ENCODE data around the gene NUMA1. TPM values are rescaled to one million over a fixed set of nuclear protein-coding genes. Genes with fewer than 3 reads are reported as not detected.

The NUMA1 gene
- polyA plus RNA-seq, 3 donors, result 79.0 to 132 (median 90.3) TPM

DNA sequence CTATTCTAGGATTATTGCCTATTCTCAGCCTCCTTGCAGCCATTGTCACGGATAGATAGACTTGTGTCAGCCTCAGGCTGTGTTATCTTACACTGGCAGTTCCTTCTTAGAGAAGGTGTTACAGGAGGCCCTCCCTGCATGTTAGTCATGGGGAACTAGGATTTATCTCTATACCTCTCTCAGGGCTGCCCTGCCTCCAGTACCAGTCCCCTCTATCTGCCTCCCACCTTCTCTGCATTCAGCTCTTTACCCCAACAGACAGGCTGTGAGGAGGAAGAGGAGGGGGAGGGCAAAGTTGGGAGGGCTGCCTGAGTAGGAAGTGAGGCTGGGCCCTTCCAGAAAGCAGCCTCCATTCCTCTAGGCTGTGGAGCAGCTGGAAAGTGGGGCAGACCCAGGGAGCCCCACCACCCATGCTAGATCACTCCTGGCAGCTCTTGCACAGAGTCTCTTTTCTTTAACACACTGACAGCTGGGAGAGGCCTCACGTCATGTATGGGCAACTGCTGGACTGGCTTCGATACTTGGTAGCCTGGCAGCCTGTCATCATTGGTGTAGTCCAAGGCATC, 84.5 kb downstream of the NUMA1 start:
- no peak overlapping the region for H3K27ac ChIP-seq (ENCODE audit: low read depth, low read length)
- WGBS, 3 donors, result 88 to 95% (median 94%) methylated on average over 3 of the region's 3 CpGs

DNA sequence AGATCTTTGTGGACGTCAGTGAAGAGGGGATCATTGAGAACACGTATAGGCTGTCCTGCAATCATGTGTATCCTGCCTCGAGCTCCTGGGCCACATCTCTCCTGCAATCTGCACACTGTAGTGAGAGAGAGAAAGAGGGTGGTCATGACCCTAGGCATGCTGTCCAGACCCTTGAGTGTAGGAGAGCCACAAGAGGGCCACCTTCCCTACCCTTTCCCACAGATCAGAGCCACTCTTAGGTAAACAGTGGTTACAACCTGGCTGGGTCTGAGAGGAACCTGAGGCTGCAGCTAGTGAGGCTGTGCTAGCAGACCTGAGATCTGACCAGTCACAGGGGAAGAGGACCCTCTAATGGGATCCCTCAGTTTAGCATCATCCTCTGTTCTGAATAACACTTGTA, 85.6 kb downstream of the NUMA1 start:
- WGBS, 3 donors, result 70 to 91% (median 88%) methylated on average over 3 of the region's 3 CpGs
- H3K27ac ChIP-seq (ENCODE audit: low read depth, low read length), result no peak overlapping the region

DNA sequence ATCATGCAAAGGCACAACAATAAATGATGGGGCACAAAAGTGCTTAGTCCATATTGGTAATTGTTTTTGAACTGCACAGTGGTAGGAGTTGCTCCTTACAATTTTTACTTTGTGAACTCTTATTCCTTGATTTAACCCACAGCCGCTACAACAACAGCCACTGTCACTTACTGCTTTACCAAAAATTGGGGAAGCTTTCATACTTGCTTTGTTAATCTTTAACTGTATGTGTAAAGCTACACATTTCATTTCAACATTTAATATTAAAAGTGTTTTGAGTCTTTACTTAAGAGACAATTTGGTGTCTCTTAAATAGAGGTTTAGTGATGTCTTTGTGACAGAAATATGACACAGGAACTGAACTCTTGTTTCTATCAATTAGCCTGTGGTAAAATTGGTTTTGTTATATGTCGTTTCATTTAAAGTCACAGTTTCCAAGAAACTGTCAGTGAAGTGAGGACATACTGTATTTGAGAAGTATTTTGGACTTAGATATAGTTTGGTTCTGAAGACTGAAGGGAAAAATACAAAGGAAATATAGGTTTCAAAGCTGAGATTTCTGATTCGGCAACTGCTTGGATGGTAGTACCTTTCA, 88.1 kb downstream of the NUMA1 start:
- WGBS, 3 donors, result 81 to 85% (median 82%) methylated on average over 3 of the region's 3 CpGs
- H3K27ac ChIP-seq (ENCODE audit: low read depth, low read length), result no peak overlapping the region

DNA sequence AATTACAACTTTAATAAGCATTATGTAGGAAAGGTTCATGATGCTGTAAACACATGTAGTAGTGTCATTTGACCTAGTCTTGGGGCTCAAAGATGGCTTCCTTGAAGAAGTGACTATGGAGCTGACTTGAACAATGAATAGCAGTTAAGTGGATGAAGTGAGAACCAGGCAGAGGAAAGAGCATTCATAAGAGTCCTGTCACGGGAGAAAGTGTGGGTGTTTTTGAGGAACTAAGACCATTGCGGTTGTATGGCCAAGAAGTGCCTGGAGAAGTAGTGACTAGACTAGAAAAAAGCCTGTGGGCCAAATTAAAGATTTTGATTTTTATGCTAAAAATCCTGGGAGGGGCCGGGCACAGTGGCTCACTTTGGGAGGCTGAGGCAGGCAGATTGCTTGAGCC, 88.8 kb downstream of the NUMA1 start:
- WGBS, 3 donors, result 72 to 90% (median 80%) methylated on average over 3 of the region's 3 CpGs
- H3K27ac ChIP-seq (ENCODE audit: low read depth, low read length), result no peak overlapping the region

DNA sequence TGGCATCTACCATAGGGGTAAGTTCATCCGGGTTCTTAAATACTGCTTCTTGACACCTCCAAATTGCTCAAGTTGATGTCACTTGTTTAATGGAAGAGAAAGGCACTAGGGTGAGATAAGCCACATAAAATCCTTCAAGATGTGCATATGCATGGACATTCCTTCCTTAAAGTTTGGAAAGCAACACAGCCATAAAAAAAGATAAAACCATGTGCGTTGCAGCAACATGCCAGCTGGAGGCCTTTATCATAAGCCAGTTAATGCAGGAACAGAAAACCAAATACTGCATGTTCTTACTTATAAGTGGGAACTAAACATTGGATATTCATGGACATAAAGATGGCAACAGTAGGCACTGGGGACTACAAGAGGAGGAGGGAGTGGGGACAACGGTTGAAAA, 89.6 kb downstream of the NUMA1 start:
- no peak overlapping the region for H3K27ac ChIP-seq (ENCODE audit: low read depth, low read length)
- WGBS, 3 donors, result 58 to 63% (median 63%) methylated on average over 3 of the region's 3 CpGs

DNA sequence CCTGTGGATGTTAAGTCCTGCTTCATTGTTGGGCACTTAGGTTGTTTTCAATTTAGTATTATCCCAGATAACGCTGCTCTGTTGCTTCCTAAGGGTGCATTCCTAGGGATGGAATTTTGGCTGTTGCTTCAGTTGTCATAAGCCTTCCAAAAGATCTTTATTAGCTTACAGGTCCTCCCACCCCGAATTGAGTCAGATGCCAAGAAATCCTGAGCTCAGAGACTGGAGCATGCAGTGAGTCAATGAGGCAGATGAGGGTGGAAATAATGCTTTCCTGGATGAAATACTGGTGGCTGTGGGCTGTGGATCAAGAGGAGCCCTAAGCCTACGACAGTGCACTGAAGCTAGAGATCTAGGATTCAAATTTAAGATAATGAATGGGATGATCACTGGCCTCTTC, 92.3 kb downstream of the NUMA1 start:
- WGBS, 3 donors, result 59 to 76% (median 61%) methylated on average over 3 of the region's 3 CpGs
- H3K27ac ChIP-seq (ENCODE audit: low read depth, low read length), result no peak overlapping the region

DNA sequence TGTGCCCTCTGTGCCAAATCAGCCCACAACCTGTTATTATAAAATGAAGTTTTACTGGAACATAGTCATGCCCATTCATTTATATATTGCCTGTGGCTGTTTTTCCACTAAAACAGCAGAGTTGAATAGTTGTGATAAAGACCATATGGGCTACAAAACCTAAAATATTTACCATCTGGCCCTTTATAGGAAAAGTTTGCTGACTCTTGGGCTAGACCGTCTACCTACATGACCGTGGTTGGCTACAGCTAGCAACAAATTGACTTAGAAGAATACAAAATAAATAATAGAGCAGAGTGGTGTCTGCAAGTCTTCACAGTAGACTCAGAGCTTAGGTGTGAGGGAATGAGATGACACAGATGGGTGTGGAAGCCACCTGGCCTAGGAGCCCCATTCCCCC, 92.8 kb downstream of the NUMA1 start:
- no peak overlapping the region for H3K27ac ChIP-seq (ENCODE audit: low read depth, low read length)
- 44 to 47% (median 46%) methylated on average over 2 of the region's 2 CpGs for WGBS, 3 donors

DNA sequence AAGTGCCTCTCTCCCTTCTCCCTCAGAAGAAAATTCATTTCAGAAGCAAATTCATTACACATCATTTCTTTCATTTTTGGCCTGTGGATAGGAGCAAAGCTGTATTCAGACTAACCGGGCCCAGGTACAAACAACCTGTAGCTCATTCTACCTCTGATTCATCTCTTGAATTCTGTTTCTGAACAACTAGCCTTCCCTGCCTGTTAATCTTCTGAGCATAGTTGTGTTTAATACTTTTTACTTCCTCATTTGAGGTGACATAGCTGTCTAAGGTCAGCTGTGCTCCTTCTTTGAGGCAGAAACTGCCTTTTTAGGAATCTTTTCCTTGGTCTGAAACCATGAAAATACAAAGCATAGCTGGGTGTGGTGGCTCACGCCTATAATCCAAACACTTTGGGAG, 94.2 kb downstream of the NUMA1 start:
- H3K27ac ChIP-seq (ENCODE audit: low read depth, low read length), result no peak overlapping the region
- WGBS, 3 donors, result 77 to 89% (median 79%) methylated on average over 2 of the region's 2 CpGs

DNA sequence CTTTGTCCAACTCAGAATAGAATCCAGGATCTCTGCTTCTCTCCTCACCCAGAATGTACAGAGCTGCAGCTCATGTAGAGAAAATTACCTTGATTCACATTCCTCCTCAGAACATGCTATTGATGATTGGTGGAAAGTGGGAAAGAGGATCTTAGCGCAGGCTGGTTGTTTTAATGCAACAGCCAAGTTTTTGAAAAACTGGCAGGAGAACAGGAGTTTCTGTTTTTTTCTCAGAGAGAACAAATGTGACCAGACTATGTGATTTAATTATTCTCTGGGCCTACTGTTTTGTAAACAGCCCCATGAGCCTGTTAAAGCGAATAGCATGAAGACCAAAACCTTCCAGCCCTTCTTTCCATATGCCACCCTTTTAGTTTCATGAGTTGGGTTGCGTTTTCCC, 100.7 kb downstream of the NUMA1 start:
- WGBS, 3 donors, result 87 to 94% (median 94%) methylated on average over 3 of the region's 3 CpGs
- H3K27ac ChIP-seq (ENCODE audit: low read depth, low read length), result no peak overlapping the region

DNA sequence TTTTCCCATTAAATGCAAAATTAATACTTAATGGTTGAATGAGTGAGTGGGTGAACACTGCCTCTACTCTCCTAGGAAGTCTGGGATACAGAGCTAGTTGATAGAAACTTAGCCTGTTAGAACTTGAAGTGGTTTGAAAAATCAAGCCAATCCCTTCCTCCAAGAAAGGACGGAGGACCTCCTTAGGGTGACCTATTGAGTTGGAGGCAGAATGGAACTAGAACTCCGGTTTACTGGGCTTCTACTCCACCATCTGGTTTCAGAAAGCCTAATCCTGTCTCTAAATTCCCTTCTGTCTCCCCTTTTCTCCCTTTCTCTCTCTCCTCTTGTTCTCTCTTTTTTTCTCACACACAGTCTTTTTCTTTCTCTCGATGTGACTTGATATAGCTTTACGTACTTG, 101.2 kb downstream of the NUMA1 start:
- 94 to 97% (median 94%) methylated on average over 4 of the region's 4 CpGs for WGBS, 3 donors
- no peak overlapping the region for H3K27ac ChIP-seq (ENCODE audit: low read depth, low read length)

DNA sequence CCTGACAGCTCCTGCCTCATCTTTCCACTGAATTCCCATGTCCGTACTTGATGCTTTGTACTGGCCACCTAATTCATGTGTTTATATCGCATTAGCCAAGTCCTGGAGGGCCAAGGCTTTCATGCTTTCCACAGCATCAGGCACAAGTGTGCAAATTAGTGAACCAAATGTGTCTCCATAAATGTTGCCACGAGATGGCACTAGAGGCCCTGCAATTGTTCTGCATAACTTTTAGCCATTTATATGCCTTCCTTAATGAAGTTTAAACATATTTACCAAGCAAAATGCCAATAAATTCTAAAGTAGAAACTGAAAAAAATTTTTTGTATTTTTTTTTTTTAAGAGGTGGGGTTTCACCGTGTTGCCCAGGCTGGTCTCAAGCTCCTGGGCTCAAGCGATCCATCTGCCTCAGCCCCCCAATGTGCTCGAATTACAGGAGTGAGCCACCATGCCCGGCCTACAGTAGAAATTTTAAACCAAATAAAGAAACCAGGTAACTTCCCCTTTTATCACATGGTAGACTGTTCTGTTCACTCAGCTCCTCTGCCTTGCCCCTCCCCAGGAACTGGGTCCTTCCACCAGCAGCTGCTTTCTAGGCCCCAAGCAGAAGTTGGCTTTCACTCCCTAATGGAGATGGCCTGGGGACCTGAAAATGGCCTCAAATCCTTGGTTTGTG, 102.5 kb downstream of the NUMA1 start:
- WGBS, 3 donors, result 46 to 53% (median 48%) methylated on average over 7 of the region's 7 CpGs
- H3K27ac ChIP-seq (ENCODE audit: low read depth, low read length), result no peak overlapping the region

DNA sequence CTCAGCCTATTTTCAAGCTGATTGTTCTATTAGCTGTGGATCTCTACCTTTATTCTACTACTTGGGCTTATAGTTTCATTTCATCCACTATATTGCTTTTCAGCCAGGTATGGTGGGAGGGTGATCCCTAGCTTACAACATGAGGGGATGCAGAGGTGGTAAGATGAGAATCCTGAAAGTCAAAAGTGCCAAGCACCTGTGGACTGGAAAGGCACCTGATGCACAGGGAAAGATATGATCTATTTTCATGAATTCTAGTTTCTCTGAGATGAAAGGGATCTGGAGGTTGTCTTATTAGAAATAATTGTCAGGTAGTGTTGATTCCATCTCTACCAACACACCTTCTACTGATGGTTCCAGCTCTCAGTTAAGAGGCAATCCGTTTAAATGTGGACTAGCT, 103.3 kb downstream of the NUMA1 start:
- no peak overlapping the region for H3K27ac ChIP-seq (ENCODE audit: low read depth, low read length)
- 56 to 81% (median 75%) methylated on average over 1 of the region's 1 CpG for WGBS, 3 donors

DNA sequence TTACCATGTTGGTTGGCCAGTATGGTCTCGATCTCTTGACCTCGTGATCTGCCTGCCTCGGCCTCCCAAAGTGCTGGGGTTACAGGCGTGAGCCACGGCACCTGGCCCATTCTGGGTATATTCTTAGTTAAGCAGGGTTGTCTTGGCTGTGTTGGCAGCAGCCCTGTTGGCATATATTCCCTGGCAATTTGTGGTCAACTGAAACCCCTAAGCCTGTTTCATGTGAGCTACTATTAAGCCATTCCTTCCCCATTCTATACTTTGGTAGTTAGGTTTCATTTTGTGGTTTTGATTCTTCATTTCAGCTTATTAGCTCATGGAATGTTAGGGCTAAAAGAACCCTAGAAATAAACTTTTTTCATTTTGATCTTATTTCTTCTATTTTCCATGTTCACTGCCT, 103.8 kb downstream of the NUMA1 start:
- H3K27ac ChIP-seq (ENCODE audit: low read depth, low read length), result no peak overlapping the region
- WGBS, 3 donors, result 82 to 90% (median 89%) methylated on average over 5 of the region's 5 CpGs

DNA sequence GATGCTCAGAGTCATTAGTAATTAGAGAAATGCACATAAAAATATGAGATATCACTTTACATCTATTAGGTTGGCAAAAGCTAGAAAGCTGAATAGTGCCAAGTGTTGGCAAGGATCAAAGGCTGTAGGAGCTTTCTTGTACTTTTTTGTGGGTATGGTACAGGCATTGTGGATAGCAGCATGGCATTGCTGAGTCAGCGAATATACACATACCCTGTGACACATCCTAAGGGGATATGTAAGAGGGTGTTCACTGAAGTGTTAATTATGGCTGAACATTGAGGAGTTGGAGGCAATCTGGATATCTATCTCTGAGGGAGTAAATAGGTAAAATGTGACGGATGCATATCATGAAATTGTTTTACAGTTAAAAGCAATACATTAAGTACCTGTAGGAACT, 108.7 kb downstream of the NUMA1 start:
- H3K27ac ChIP-seq (ENCODE audit: low read depth, low read length), result no peak overlapping the region
- 93 to 100% (median 97%) methylated on average over 2 of the region's 2 CpGs for WGBS, 3 donors

DNA sequence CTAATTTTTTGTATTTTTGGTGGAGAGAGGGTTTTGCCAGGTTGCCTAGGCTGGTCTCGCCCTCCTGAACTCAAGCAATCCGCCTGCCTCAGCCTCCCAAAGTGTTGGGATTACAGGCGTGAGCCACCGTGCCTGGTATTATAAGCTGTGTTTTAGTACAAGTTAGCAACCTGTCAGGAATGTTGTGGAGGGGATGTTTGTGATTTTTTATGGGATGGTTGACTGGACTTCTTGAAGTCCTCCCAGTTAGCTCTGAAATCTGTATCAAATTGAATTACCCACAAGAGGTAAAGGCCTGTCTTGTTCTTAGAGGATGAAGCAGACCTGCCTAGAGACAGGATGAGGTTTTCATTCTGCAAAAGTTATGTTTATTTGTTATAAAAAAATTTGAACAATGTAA, 115.7 kb downstream of the NUMA1 start:
- 89 to 94% (median 93%) methylated on average over 4 of the region's 4 CpGs for WGBS, 3 donors
- H3K27ac ChIP-seq (ENCODE audit: low read depth, low read length), result no peak overlapping the region

DNA sequence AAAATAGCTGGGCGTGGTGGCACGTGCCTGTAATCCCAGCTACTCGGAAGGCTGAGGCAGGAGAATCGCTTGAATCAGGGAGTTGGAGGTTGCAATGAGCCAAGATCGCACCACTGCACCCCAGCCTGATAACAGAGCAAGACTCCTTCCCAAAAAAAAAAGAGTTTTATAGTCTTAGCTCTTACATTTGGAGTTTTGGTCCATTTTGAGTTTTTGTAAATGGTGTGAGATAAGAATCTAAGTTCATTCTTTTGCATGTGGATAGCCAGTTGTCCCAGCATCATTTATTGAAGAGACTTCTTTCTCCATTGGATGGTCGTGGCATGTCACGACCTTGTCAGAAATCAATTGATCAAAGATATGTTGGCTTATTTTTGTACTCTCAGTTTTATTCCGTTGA, 116.9 kb downstream of the NUMA1 start:
- H3K27ac ChIP-seq (ENCODE audit: low read depth, low read length), result no peak overlapping the region
- WGBS, 3 donors, result 89 to 93% (median 92%) methylated on average over 8 of the region's 8 CpGs

DNA sequence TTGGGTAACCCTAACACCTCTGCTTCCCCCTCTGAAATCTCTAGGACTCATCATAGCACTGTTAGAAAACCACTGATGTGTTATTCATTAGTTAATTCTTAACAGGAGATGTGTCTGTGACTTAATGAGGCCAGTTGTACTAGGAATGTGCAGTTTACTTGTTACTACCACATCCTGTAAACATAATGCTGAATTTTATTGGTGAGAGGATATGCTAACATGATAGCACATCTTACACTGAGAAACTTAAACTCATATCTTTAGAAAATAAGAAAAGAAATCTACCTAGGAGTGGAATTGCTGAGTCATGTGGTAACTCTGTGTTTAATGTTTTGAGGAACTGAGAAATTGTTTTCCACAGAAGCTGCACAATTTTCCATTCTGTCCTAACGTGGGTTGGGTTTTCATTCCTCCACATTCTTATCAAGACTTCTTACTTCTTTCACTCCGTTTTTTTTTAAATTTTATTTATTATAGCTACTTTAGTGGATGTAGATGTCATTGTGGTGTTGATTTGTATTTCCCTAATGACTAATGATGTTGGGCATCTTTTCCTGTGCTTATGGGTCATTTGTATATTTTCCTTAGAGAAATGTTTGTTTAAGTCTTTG, 117.8 kb downstream of the NUMA1 start:
- 34 to 63% (median 36%) methylated on average over 2 of the region's 2 CpGs for WGBS, 3 donors
- H3K27ac ChIP-seq (ENCODE audit: low read depth, low read length), result no peak overlapping the region

DNA sequence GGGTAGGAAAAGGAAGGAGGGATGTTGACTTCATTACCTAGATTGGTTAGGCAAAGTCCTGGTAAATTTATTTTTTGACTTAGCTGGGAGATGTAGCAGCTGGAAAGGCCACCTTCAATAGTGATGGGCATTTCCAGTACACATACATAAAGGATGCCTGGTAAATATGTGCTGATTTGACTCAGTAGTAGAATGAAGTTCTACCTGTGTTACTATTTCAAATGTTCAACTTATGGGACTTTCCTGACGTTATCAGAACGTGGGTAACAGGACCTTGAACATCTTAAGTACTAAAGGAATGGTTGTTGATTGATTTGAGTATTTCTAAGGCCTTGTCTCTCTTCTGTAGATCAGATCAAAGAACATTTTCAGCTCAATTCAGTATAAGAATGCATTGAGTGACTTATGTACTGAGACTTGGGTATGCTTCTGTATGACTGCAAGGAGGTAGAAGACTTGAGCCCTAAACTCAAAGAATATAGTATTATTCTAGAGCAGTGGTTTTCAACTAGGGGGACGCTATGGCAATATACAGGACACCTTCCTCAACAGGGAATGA, 124.4 kb downstream of the NUMA1 start:
- 31 to 64% (median 62%) methylated on average over 3 of the region's 3 CpGs for WGBS, 3 donors
- no peak overlapping the region for H3K27ac ChIP-seq (ENCODE audit: low read depth, low read length)

Measured in adipose tissue (tissue), 3 donors.